ENCODE data around the gene TTLL10.

GRCh38 chr1:1236176-1236763 is 62.6 kb downstream of the TTLL10 start:
- TF ChIP-seq POLR2AphosphoS5 (IDR thresholded peaks at IDR 0.05; ENCODE audit: low read depth, low read length) (no peak), POLR2A (IDR thresholded peaks at IDR 0.05; ENCODE audit: low read depth, low read length) (no peak), TAF1 (IDR thresholded peaks at IDR 0.05; ENCODE audit: borderline replicate concordance, low read depth, low read length) (no peak)
